Neuronal stem cell (in vitro differentiated cells): ENCODE results near the gene ROBO1.
"Not testable (repeated sequence)": the region's sequence is repeated elsewhere in the genome, so short reads cannot be mapped to it uniquely, and the experiment has no call there.

Experiments
- DNase-seq: peaks from one replicate; pipeline ENCODE4 v3.0.0-alpha.2; 2013; ENCODE audit warnings: low spot score
- H2AFZ ChIP-seq: one replicate; pipeline ENCODE4 v1.6.1; 2013; ENCODE audit warnings: mild to moderate bottlenecking, low read length, inconsistent platforms
- H2AK5ac ChIP-seq: 2 replicates; pipeline ENCODE4 v1.6.1; 2013; ENCODE audit warnings: low read depth, mild to moderate bottlenecking, inconsistent platforms, low read length, moderate library complexity, mixed read lengths
- H2BK120ac ChIP-seq: 2 replicates; pipeline ENCODE4 v1.6.1; 2013; ENCODE audit warnings: low read depth, mild to moderate bottlenecking, inconsistent platforms, low read length, moderate library complexity, mixed read lengths
- H2BK12ac ChIP-seq: one replicate; pipeline ENCODE4 v1.6.1; 2013; ENCODE audit warnings: low read length, inconsistent platforms
- H2BK15ac ChIP-seq: 2 replicates; pipeline ENCODE4 v1.6.1; 2013; ENCODE audit warnings: mild to moderate bottlenecking, low read length, inconsistent platforms, mixed read lengths
- H2BK5ac ChIP-seq: one replicate; pipeline ENCODE4 v1.6.1; 2013; ENCODE audit warnings: inconsistent platforms, mild to moderate bottlenecking, low read length, moderate library complexity
- H3K14ac ChIP-seq: one replicate; pipeline ENCODE4 v1.6.1; 2013; ENCODE audit warnings: low read length, inconsistent platforms
- H3K18ac ChIP-seq: 2 replicates; pipeline ENCODE4 v1.6.1; 2013; ENCODE audit warnings: low read length, inconsistent platforms
- H3K23ac ChIP-seq: 2 replicates; pipeline ENCODE4 v1.6.1; 2013; ENCODE audit warnings: low read depth, mild to moderate bottlenecking, mixed read lengths, low read length, inconsistent platforms; ENCODE audit not compliant: poor library complexity
- H3K27ac ChIP-seq: replicated peaks from 3 replicates; pipeline ENCODE4 v1.5.1; 2013; ENCODE audit warnings: low read length, inconsistent platforms
- H3K27me3 ChIP-seq, 3 experiments: 2 replicates each; pipeline ENCODE4 v1.6.1; 2013; ENCODE audit warnings: low read length in 3 of 3, mild to moderate bottlenecking in 2 of 3, inconsistent platforms in 1 of 3, low read depth in 1 of 3, mixed read lengths in 1 of 3, moderate library complexity in 1 of 3; ENCODE audit not compliant: control insufficient read depth in 3 of 3, insufficient read depth in 3 of 3
- H3K36me3 ChIP-seq, 2 donors: replicated peaks in 1 of 2; 2 replicates each; pipeline ENCODE4 v1.6.1; 2013; ENCODE audit warnings: low read length in 2 of 2; ENCODE audit not compliant: control insufficient read depth in 2 of 2, insufficient read depth in 2 of 2
- H3K4ac ChIP-seq: 2 replicates; pipeline ENCODE4 v1.6.1; 2013; ENCODE audit warnings: inconsistent platforms, mild to moderate bottlenecking, low read length, moderate library complexity
- H3K4me1 ChIP-seq, 2 donors: 1 replicate in 1 of 2; 2 replicates in 1 of 2; pipeline ENCODE4 v1.6.1; 2013; ENCODE audit warnings: low read length in 2 of 2, low read depth in 1 of 2; ENCODE audit not compliant: control insufficient read depth in 2 of 2, insufficient read depth in 1 of 2
- H3K4me2 ChIP-seq: one replicate; pipeline ENCODE4 v1.6.1; 2013; ENCODE audit warnings: mild to moderate bottlenecking, low read length, inconsistent platforms; ENCODE audit not compliant: insufficient read depth, poor library complexity, severe bottlenecking
- H3K4me3 ChIP-seq, 2 donors: 2 replicates each; pipeline ENCODE4 v1.5.1; 2013; ENCODE audit warnings: low read length in 2 of 2, mild to moderate bottlenecking in 2 of 2, inconsistent platforms in 1 of 2, moderate library complexity in 1 of 2
- H3K79me1 ChIP-seq: one replicate; pipeline ENCODE4 v1.6.1; 2013; ENCODE audit warnings: low read depth, mild to moderate bottlenecking, inconsistent platforms, low read length, moderate library complexity
- H3K9ac ChIP-seq: one replicate; pipeline ENCODE4 v1.6.1; 2013; ENCODE audit warnings: mild to moderate bottlenecking, low read depth, low read length, inconsistent platforms; ENCODE audit not compliant: poor library complexity
- H3K9me3 ChIP-seq, 2 donors: replicated peaks in 1 of 2; 2 replicates each; pipeline versions ENCODE3 to v1.6.1; 2013; ENCODE audit warnings: low read length in 2 of 2, mild to moderate bottlenecking in 2 of 2, inconsistent platforms in 1 of 2, low read depth in 1 of 2, mixed read lengths in 1 of 2, moderate library complexity in 1 of 2; ENCODE audit not compliant: control insufficient read depth in 2 of 2, insufficient read depth in 1 of 2
- H4K8ac ChIP-seq: one replicate; pipeline ENCODE4 v1.6.1; 2013; ENCODE audit warnings: low read depth, mild to moderate bottlenecking, inconsistent platforms, low read length, moderate library complexity
- H4K91ac ChIP-seq: one replicate; pipeline ENCODE4 v1.6.1; 2013; ENCODE audit warnings: low read length, low read depth, mild to moderate bottlenecking, inconsistent platforms; ENCODE audit not compliant: poor library complexity
- WGBS, 2 donors: extraction: QIAGEN DNeasy Blood & Tissue Kit; methylation state at CpG; one replicate each; pipeline ENCODE4 v1.1.7; 2013; ENCODE audit warnings: missing lambda C conversion rate in 2 of 2, mixed read lengths in 1 of 2; ENCODE audit not compliant: insufficient read length in 2 of 2, insufficient replicate concordance in 1 of 2; ENCODE audit errors: extremely low coverage in 2 of 2; 5-methylcytosine and 5-hydroxymethylcytosine counted together

The ROBO1 gene

GRCh38 chr3:79326642-79327041, 441.2 kb downstream of the ROBO1 start:
- no peak overlapping the region for H3K18ac ChIP-seq
- no peak overlapping the region for H2BK15ac ChIP-seq
- no peak overlapping the region for H3K4me2 ChIP-seq
- no peak overlapping the region for H3K4me3 ChIP-seq
- H3K9me3 ChIP-seq = no peaks in the 10 kb centered on the region
- WGBS, 2 donors = no CpG with 5 or more reads among the region's 3 CpGs
- no peaks in the 10 kb centered on the region for H3K79me1 ChIP-seq
- H3K4me1 ChIP-seq = no peaks in the 10 kb centered on the region
- no peaks in the 10 kb centered on the region for H3K36me3 ChIP-seq
- H4K91ac ChIP-seq = no peak overlapping the region
- no peaks in the 10 kb centered on the region for H3K27me3 ChIP-seq
- no peak overlapping the region for H2BK12ac ChIP-seq
- no peak overlapping the region for H2BK5ac ChIP-seq
- H2AK5ac ChIP-seq = no peak overlapping the region
- no peak overlapping the region for H2AFZ ChIP-seq
- H3K9ac ChIP-seq = no peak overlapping the region
- no peak overlapping the region for H3K4ac ChIP-seq
- H3K14ac ChIP-seq = no peak overlapping the region
- no peak overlapping the region for H4K8ac ChIP-seq
- no peak overlapping the region for H3K27ac ChIP-seq
- H2BK120ac ChIP-seq = no peak overlapping the region
- H3K23ac ChIP-seq = no peak overlapping the region
- DNase-seq = no peak

GRCh38 chr3:79325833-79326383, 441.9 kb downstream of the ROBO1 start:
- H2AK5ac ChIP-seq, H3K4ac ChIP-seq, H3K4me3 ChIP-seq, H2BK5ac ChIP-seq, H3K23ac ChIP-seq, H2BK120ac ChIP-seq, H2AFZ ChIP-seq, H3K4me1 ChIP-seq, H3K4me2 ChIP-seq, DNase-seq, H3K18ac ChIP-seq, H4K91ac ChIP-seq, H3K14ac ChIP-seq, H3K79me1 ChIP-seq, H3K36me3 ChIP-seq, H3K27me3 ChIP-seq, H2BK12ac ChIP-seq, H3K27ac ChIP-seq, H3K9ac ChIP-seq, H3K9me3 ChIP-seq, H4K8ac ChIP-seq, H2BK15ac ChIP-seq: not testable (repeated sequence)
- WGBS, 2 donors = no CpG with 5 or more reads among the region's 15 CpGs

- H3K79me1 ChIP-seq = no peaks in the 10 kb centered on the region
- H3K23ac ChIP-seq = no peak overlapping the region
- no peak overlapping the region for H2AK5ac ChIP-seq
- no peak for DNase-seq
- no peaks in the 10 kb centered on the region for H3K27me3 ChIP-seq
- H2BK120ac ChIP-seq = no peak overlapping the region
- no peak overlapping the region for H3K14ac ChIP-seq
- no peak overlapping the region for H2BK15ac ChIP-seq
- no peak overlapping the region for H3K4me2 ChIP-seq
- no peak overlapping the region for H4K8ac ChIP-seq
- H2AFZ ChIP-seq = no peak overlapping the region
- H3K9ac ChIP-seq = no peak overlapping the region
- H2BK12ac ChIP-seq = no peak overlapping the region
- H2BK5ac ChIP-seq = no peak overlapping the region
- H3K9me3 ChIP-seq = no peaks in the 10 kb centered on the region
- WGBS, 2 donors = no CpG with 5 or more reads among the region's 7 CpGs
- no peaks in the 10 kb centered on the region for H3K36me3 ChIP-seq
- no peak overlapping the region for H3K4ac ChIP-seq
- no peak overlapping the region for H3K4me3 ChIP-seq
- no peak overlapping the region for H4K91ac ChIP-seq
- H3K18ac ChIP-seq = no peak overlapping the region
- H3K4me1 ChIP-seq = no peaks in the 10 kb centered on the region
- H3K27ac ChIP-seq = no peak overlapping the region
Observed at GRCh38 chr3:79317551-79318518, 450.0 kb downstream of the ROBO1 start.

- H3K4ac ChIP-seq = no peak overlapping the region
- H2AK5ac ChIP-seq = no peak overlapping the region
- no peak overlapping the region for H4K91ac ChIP-seq
- no peak overlapping the region for H3K4me3 ChIP-seq
- no peak overlapping the region for H3K18ac ChIP-seq
- no peak overlapping the region for H3K9ac ChIP-seq
- H4K8ac ChIP-seq = no peak overlapping the region
- no peak overlapping the region for H3K23ac ChIP-seq
- H3K79me1 ChIP-seq = no peaks in the 10 kb centered on the region
- no peaks in the 10 kb centered on the region for H3K4me1 ChIP-seq
- H3K9me3 ChIP-seq = no peaks in the 10 kb centered on the region
- no peak overlapping the region for H2BK120ac ChIP-seq
- no peak overlapping the region for H2BK5ac ChIP-seq
- H3K27me3 ChIP-seq = no peaks in the 10 kb centered on the region
- no peak overlapping the region for H2AFZ ChIP-seq
- DNase-seq = no peak
- H3K14ac ChIP-seq = no peak overlapping the region
- H3K27ac ChIP-seq = no peak overlapping the region
- no peaks in the 10 kb centered on the region for H3K36me3 ChIP-seq
- H3K4me2 ChIP-seq = no peak overlapping the region
- no CpG with 5 or more reads among the region's 2 CpGs for WGBS, 2 donors
- no peak overlapping the region for H2BK12ac ChIP-seq
- H2BK15ac ChIP-seq = no peak overlapping the region
Observed at GRCh38 chr3:79314962-79315361, 452.8 kb downstream of the ROBO1 start.
